Measurements from ENCODE around the gene SLC2A13.

GRCh38 chr12:39989501-39989900 is 116.4 kb downstream of the SLC2A13 start:
- no peak for TF ChIP-seq CTCF (IDR thresholded peaks at IDR 0.05; ENCODE audit: low read depth, low read length)
- TF ChIP-seq POLR2A (IDR thresholded peaks at IDR 0.05; ENCODE audit: extremely low read depth, insufficient read length), result no peak
- no peak for TF ChIP-seq MYC (IDR thresholded peaks at IDR 0.05; ENCODE audit: low read depth, low read length)

Data from NB4 (cell line).